Progenitor cell of endocrine pancreas (in vitro differentiated cells): ENCODE measurements around the gene TRABD. TPM values are rescaled to one million over a fixed set of nuclear protein-coding genes. Genes with fewer than 3 reads are reported as not detected.

Experiments
- DNase-seq: peaks from one replicate; pipeline ENCODE4 v3.0.0; 2021; ENCODE audit warnings: low spot score; ENCODE audit not compliant: unreplicated experiment
- H3K27ac Mint-ChIP-seq: 2 replicates; pipeline ENCODE4 v1.8.0; 2021; ENCODE audit warnings: mild to moderate bottlenecking, moderate library complexity, mixed read lengths
- H3K27me3 Mint-ChIP-seq: 2 replicates; pipeline ENCODE4 v1.8.0; 2021; ENCODE audit warnings: mixed read lengths
- H3K36me3 Mint-ChIP-seq: 2 replicates; pipeline ENCODE4 v1.8.0; 2022; ENCODE audit warnings: mixed read lengths; ENCODE audit not compliant: insufficient read depth
- H3K4me1 Mint-ChIP-seq: 2 replicates; pipeline ENCODE4 v1.8.0; 2021; ENCODE audit warnings: low read depth, mixed read lengths
- H3K4me3 Mint-ChIP-seq: 2 replicates; pipeline ENCODE4 v1.8.0; 2021; ENCODE audit warnings: low read depth, mild to moderate bottlenecking, moderate library complexity, mixed read lengths
- H3K9me3 Mint-ChIP-seq: 2 replicates; pipeline ENCODE4 v1.8.0; 2021; ENCODE audit warnings: low read depth, mixed read lengths
- total RNA-seq: library from RNA; stranded (reverse); gene quantifications from 2 replicates; pipeline ENCODE4 v1.2.1, GENCODE V29; 2021
- TF ChIP-seq, protein P1 (sequence below): fragments of 200-600 bp; sonication (generic); IDR thresholded peaks from one replicate; pipeline ENCODE4 v1.5.0; 2021; ENCODE audit warnings: antibody characterized with exemption, mild to moderate bottlenecking; ENCODE audit not compliant: unreplicated experiment

TRABD gene
- total RNA-seq, 1 donor from 2014 or later: 39.4 TPM

DNA sequence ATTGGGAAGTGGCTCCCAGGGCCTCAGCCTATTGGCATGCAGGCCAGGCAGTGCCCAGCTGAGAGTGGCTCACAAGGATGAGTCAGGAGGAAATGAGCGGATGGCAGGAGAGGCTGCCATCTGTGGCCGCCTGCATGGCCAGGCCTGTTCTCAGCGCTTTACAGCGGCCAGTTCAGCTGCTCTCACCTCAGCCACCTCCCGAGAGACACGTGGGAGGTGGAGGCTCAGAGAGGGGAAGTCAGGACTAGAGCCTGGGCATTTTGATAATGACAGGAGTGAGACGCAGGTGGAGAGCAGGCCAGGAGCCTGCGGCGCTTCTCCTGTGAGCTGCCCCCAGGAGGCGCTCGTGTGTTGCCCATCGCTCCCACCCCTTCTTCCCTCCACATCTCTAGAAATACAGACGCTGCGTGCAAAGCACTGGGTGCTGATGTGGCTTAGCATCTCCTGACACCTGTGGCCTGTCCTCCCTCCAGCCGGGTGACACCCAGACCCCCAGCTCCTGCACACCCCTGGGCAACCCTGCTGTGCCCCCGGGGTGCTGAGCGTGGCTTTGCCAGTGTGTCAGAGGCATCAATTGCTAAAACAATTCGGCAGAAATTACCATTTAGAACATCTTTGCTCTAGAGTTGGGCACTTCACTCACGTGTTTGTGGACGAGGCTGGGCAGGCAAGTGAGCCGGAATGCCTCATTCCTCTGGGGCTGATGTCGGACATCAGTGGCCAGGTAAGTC, 36.6 kb upstream of the TRABD start:
- DNase-seq: no peak
- no peak overlapping the region for H3K4me3 Mint-ChIP-seq

DNA sequence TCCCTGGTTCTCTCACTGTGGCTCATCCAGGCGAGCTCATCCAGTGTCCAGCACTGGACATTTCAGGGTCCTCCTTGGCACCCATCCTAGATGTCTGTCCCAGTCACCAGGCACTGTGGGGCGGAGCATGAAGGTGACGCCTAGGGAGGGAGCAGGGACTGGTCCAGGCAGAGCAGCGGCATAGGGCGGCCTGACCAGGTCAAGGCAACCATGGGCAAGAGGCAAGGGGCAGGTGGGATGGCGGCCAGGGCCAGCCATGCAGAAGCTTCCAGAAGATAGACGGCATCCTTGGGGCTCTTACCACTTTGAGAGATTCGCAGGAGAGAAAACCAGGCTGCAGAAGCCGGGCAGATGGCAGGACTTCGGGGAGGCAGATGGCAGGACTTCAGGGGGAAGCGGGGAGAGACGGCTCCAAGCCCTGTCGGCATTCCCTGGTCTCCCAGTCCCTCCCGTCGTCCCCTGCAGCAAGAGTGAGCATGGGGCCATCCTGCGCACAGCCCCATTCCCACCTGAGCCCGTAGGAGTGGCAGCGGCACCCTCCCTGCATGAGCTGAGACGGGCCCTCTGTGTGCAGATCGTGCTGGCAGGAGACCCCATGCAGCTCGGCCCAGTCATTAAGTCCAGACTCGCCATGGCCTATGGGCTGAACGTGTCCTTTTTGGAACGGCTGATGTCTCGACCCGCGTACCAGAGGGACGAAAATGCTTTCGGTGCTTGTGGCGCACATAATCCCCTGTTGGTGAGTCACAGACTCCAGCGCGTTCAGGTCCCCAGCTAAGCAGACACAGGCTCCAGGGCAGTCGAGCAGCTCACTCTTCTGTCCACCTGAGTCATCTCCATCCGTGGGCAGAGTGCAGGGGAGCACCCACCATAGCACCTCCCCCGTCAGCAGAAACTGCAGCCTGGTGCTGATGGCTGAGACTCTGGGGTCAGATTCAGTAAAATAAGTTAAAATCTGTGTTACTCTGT, 35.3 kb upstream of the TRABD start:
- H3K27me3 Mint-ChIP-seq: peaks cover 36% of the 10 kb centered on the region
- H3K27ac Mint-ChIP-seq: no peak overlapping the region
- no peaks in the 10 kb centered on the region for H3K36me3 Mint-ChIP-seq
- DNase-seq: no peak
- TF ChIP-seq, protein P1, sequence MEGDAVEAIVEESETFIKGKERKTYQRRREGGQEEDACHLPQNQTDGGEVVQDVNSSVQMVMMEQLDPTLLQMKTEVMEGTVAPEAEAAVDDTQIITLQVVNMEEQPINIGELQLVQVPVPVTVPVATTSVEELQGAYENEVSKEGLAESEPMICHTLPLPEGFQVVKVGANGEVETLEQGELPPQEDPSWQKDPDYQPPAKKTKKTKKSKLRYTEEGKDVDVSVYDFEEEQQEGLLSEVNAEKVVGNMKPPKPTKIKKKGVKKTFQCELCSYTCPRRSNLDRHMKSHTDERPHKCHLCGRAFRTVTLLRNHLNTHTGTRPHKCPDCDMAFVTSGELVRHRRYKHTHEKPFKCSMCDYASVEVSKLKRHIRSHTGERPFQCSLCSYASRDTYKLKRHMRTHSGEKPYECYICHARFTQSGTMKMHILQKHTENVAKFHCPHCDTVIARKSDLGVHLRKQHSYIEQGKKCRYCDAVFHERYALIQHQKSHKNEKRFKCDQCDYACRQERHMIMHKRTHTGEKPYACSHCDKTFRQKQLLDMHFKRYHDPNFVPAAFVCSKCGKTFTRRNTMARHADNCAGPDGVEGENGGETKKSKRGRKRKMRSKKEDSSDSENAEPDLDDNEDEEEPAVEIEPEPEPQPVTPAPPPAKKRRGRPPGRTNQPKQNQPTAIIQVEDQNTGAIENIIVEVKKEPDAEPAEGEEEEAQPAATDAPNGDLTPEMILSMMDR: no peak
- no peaks in the 10 kb centered on the region for H3K9me3 Mint-ChIP-seq
- H3K4me1 Mint-ChIP-seq: peaks cover 8% of the 10 kb centered on the region
- H3K4me3 Mint-ChIP-seq: no peak overlapping the region

More for the DNA sequence above, 36.6 kb upstream of the TRABD start:
- Mint-ChIP-seq H3K27me3 (peaks cover 35% of the 10 kb centered on the region), H3K9me3 (no peaks in the 10 kb centered on the region), H3K4me1 (peaks cover 10% of the 10 kb centered on the region), H3K36me3 (no peaks in the 10 kb centered on the region), H3K27ac (no peak overlapping the region)
- TF ChIP-seq, protein P1: peak; percentile 86

DNA sequence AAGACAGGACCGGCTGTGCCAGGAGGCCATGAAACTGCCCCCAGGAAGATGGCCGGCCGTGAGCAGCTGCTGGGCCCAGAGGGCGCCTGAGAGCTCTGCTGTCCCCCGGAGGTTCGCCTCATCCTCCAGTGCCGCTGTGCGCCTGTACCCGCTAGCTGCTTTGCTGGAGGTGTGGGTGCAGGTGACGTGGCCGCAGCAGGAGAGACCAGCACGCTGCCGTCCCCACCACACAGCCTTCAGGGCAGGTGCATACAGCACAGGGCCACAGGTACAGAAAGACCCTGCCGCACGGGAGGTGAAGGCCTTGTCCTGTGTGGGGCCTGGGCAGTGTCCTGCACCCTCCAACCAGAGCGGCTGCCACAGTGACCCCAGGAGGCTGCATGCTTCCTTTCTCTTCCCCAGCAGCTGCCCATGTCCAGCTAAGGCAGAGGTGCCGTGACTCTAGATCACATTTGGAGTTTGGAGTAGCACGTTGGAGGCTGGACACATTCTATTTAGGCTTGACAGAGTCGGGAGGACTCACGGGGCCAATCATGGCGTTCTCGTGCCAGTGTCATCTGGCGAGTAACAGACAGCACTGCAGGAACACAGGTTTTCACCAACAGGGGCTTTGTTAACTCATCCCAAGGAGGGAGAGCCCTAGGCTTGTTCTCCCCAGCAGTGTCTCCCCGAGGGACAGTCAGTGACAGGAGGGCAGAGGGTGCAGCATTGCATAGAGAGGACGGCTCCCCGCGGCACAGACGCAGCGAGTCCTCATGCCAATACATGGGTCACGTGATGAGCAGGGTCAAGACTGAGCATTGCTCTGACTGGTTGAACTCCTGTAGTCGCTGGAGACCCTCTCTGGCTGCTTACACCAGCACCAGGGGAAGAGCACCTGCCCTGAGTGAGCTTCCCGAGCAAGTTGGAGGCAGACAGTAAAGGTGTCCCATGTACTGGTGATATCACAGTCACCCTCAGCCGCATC, 33.9 kb upstream of the TRABD start:
- Mint-ChIP-seq H3K4me1 (peaks cover under 1% of the 10 kb centered on the region), H3K27ac (no peak overlapping the region), H3K27me3 (peaks cover 34% of the 10 kb centered on the region), H3K9me3 (no peaks in the 10 kb centered on the region), H3K36me3 (no peaks in the 10 kb centered on the region), H3K4me3 (no peak overlapping the region)
- TF ChIP-seq, protein P1: no peak
- no peak for DNase-seq

DNA sequence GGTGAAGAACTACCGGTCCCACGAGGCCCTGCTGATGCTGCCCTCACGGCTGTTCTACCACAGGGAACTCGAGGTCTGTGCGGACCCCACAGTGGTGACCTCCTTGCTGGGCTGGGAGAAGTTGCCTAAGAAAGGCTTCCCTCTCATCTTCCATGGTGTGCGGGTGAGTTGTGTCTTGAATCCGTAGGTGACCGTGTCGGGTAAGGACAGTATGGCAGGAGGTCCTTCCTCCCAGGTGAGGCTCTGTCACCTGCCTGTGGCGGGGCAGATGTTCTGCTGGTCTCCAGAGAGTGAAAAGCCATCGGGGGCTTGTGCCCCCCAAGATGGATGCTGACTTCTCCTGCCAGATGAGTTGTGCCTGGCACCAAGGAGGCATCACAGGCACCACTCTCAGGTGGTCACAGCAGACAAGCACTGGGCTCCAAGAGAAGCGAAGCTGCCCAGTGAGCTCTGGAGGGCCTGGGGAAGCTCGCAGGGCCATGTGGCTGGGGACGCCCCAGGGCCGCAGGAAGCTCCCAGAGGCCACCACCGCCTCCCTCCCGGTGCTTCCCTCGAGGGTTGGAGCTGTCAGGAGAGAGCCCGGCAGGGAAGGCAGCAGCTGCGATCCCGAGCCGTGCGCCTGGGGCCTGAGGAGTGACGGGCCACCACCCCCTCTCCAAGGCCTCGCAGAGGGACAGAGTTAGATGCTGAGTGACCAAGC, 32.5 kb upstream of the TRABD start:
- no peak for DNase-seq
- H3K36me3 Mint-ChIP-seq: no peaks in the 10 kb centered on the region
- H3K27me3 Mint-ChIP-seq: peaks cover 46% of the 10 kb centered on the region
- TF ChIP-seq, protein P1: no peak
- H3K9me3 Mint-ChIP-seq: no peaks in the 10 kb centered on the region
- no peak overlapping the region for H3K27ac Mint-ChIP-seq
- H3K4me1 Mint-ChIP-seq: no peaks in the 10 kb centered on the region
- H3K4me3 Mint-ChIP-seq: no peak overlapping the region
